H1 (cell line): ENCODE results near the gene TMEM139. TPM values are rescaled to one million over a fixed set of nuclear protein-coding genes. Genes with fewer than 3 reads are reported as not detected.

Source experiments
- CTCF ChIA-PET: fragments of 300-600 bp; sonication (Branson Sonifier 250); formaldehyde crosslinking; loops from one replicate; lab custom pipeline; 2021; ENCODE audit not compliant: partially characterized antibody; lab: Charles Lee
- POLR2A ChIA-PET: fragments of 300-600 bp; sonication (Branson Sonifier 250); formaldehyde crosslinking; loops from one replicate; lab custom pipeline; 2021; ENCODE audit warnings: inconsistent platforms; ENCODE audit not compliant: partially characterized antibody; lab: Charles Lee
- DNase-seq, 2 experiments: peaks; one replicate each; pipeline versions ENCODE4 v3.0.0 to v3.0.0-alpha.2; 2010 to 2022; ENCODE audit warnings: low spot score in 2 of 2, low read depth in 1 of 2, mixed read lengths in 1 of 2
- FAIRE-seq: peaks from 2 replicates; lab custom pipeline; 2011; peaks lifted over from hg19 to GRCh38; lab: Jason Lieb, UNC
- H2AFZ ChIP-seq: 2 replicates; pipeline ENCODE4 v1.8.1; 2012; ENCODE audit warnings: low read length, inconsistent platforms
- H2AK5ac ChIP-seq: 2 replicates; pipeline ENCODE4 v1.6.1; 2013; ENCODE audit warnings: low read depth, low read length
- H2BK120ac ChIP-seq: replicated peaks from 2 replicates; pipeline ENCODE3; 2013; ENCODE audit warnings: low read depth, low read length, inconsistent platforms
- H2BK12ac ChIP-seq: 2 replicates; pipeline ENCODE4 v1.6.1; 2013; ENCODE audit warnings: low read depth, low read length
- H2BK15ac ChIP-seq: 2 replicates; pipeline ENCODE4 v1.6.1; 2013; ENCODE audit warnings: low read length
- H2BK20ac ChIP-seq: 2 replicates; pipeline ENCODE4 v1.6.1; 2013; ENCODE audit warnings: low read length
- H2BK5ac ChIP-seq: 2 replicates; pipeline ENCODE4 v1.6.1; 2013; ENCODE audit warnings: low read depth, low read length
- H3K14ac ChIP-seq: 2 replicates; pipeline ENCODE4 v1.6.1; 2013; ENCODE audit warnings: inconsistent platforms; ENCODE audit not compliant: insufficient read length
- H3K18ac ChIP-seq: 2 replicates; pipeline ENCODE4 v1.6.1; 2013; ENCODE audit warnings: low read length; ENCODE audit errors: extremely low read depth
- H3K23ac ChIP-seq: 2 replicates; pipeline ENCODE4 v1.6.1; 2013; ENCODE audit warnings: inconsistent platforms; ENCODE audit not compliant: insufficient read length
- H3K23me2 ChIP-seq: 2 replicates; pipeline ENCODE4 v1.6.1; 2013; ENCODE audit warnings: low read depth, low read length
- H3K27ac ChIP-seq: 2 replicates; pipeline ENCODE4 v1.6.1; 2011; ENCODE audit warnings: low read depth, low read length, inconsistent platforms
- H3K27me3 ChIP-seq, 4 experiments: replicated peaks in 1 of 4; 1 replicate in 1 of 4; 2 replicates in 3 of 4; pipeline versions ENCODE4 v1.6.1 to v1.8.1; 2011 to 2013; ENCODE audit warnings: low read length in 3 of 4, mild to moderate bottlenecking in 3 of 4, inconsistent platforms in 2 of 4, mixed read lengths in 2 of 4, moderate library complexity in 1 of 4; ENCODE audit not compliant: control insufficient read depth in 3 of 4, insufficient read depth in 3 of 4; ENCODE audit errors: extremely low read depth in 1 of 4
- H3K36me3 ChIP-seq, 4 experiments: 2 replicates each; pipeline versions ENCODE4 v1.6.1 to v1.8.1; 2011 to 2013; ENCODE audit warnings: mild to moderate bottlenecking in 4 of 4, low read length in 3 of 4, moderate library complexity in 2 of 4, control low read depth in 1 of 4, inconsistent platforms in 1 of 4; ENCODE audit not compliant: insufficient read depth in 4 of 4, control insufficient read depth in 2 of 4
- H3K4ac ChIP-seq: replicated peaks from 2 replicates; pipeline ENCODE3; 2013; ENCODE audit warnings: low read length, low read depth, mixed read lengths, inconsistent platforms; ENCODE audit not compliant: insufficient read length
- H3K4me1 ChIP-seq, 4 experiments: replicated peaks in 1 of 4; 1 replicate in 1 of 4; 2 replicates in 3 of 4; pipeline versions ENCODE4 v1.6.1 to v1.8.1; 2011 to 2013; ENCODE audit warnings: low read length in 3 of 4, inconsistent platforms in 2 of 4, mixed read lengths in 1 of 4; ENCODE audit not compliant: insufficient read depth in 4 of 4, control insufficient read depth in 3 of 4
- H3K4me2 ChIP-seq, 2 experiments: 2 replicates each; pipeline versions ENCODE4 v1.6.1 to v1.8.1; 2011 to 2013; ENCODE audit warnings: low read depth in 2 of 2, low read length in 2 of 2, control low read depth in 1 of 2, inconsistent platforms in 1 of 2, mild to moderate bottlenecking in 1 of 2; ENCODE audit not compliant: insufficient read depth in 1 of 2
- H3K4me3 ChIP-seq, 4 experiments: fragments of 200-600, 300-600 bp in 1 of 4; sonication (generic), shearing (Covaris generic), sonication (Bioruptor Twin) in 1 of 4; 2 replicates each; pipeline versions ENCODE4 v1.5.1 to v1.8.1; 2011 to 2016; ENCODE audit warnings: low read length in 4 of 4, low read depth in 3 of 4, control low read depth in 2 of 4, inconsistent platforms in 2 of 4, mild to moderate bottlenecking in 2 of 4, mixed read lengths in 1 of 4, moderate library complexity in 1 of 4; ENCODE audit not compliant: insufficient read depth in 2 of 4; ENCODE audit errors: extremely low read depth in 1 of 4
- H3K56ac ChIP-seq: replicated peaks from 2 replicates; pipeline ENCODE3; 2013; ENCODE audit warnings: low read depth, mild to moderate bottlenecking, mixed read lengths, low read length, inconsistent platforms; ENCODE audit not compliant: insufficient read length
- H3K79me1 ChIP-seq: 2 replicates; pipeline ENCODE4 v1.6.1; 2013; ENCODE audit warnings: low read depth, low read length, control low read depth
- H3K79me2 ChIP-seq, 2 experiments: 2 replicates each; pipeline versions ENCODE4 v1.6.1 to v1.8.1; 2012 to 2013; ENCODE audit warnings: low read length in 2 of 2, mild to moderate bottlenecking in 2 of 2, inconsistent platforms in 1 of 2; ENCODE audit not compliant: insufficient read depth in 2 of 2, control insufficient read depth in 1 of 2
- H3K9ac ChIP-seq, 4 experiments: replicated peaks in 1 of 4; 1 replicate in 1 of 4; 2 replicates in 3 of 4; pipeline versions ENCODE4 v1.6.1 to v1.8.1; 2011 to 2013; ENCODE audit warnings: low read depth in 3 of 4, low read length in 3 of 4, control low read depth in 2 of 4, mild to moderate bottlenecking in 2 of 4, moderate library complexity in 2 of 4, inconsistent platforms in 1 of 4; ENCODE audit errors: extremely low read depth in 1 of 4
- H3K9me3 ChIP-seq, 2 experiments: 2 replicates each; pipeline versions ENCODE4 v1.6.1 to v1.8.1; 2012 to 2013; ENCODE audit warnings: mild to moderate bottlenecking in 2 of 2, moderate library complexity in 2 of 2, control low read depth in 1 of 2, inconsistent platforms in 1 of 2, low read depth in 1 of 2, low read length in 1 of 2, mixed read lengths in 1 of 2; ENCODE audit not compliant: insufficient read depth in 2 of 2
- H4K20me1 ChIP-seq, 2 experiments: replicated peaks in 1 of 2; 2 replicates each; pipeline versions ENCODE3 to v1.8.1; 2011 to 2013; ENCODE audit warnings: inconsistent platforms in 2 of 2, low read length in 2 of 2, mild to moderate bottlenecking in 1 of 2; ENCODE audit not compliant: insufficient read depth in 2 of 2, control insufficient read depth in 1 of 2
- H4K5ac ChIP-seq: 2 replicates; pipeline ENCODE4 v1.6.1; 2013; ENCODE audit warnings: low read length, low read depth, mixed read lengths, inconsistent platforms; ENCODE audit not compliant: insufficient read length
- H4K8ac ChIP-seq: 2 replicates; pipeline ENCODE4 v1.8.0; 2013; ENCODE audit warnings: mild to moderate bottlenecking, moderate library complexity, low read length, inconsistent platforms; ENCODE audit not compliant: insufficient read depth; ENCODE audit errors: extremely low read depth
- H4K91ac ChIP-seq: replicated peaks from 2 replicates; pipeline ENCODE3; 2013; ENCODE audit warnings: low read length, mixed read lengths, inconsistent platforms; ENCODE audit not compliant: insufficient read length
- BACH1 ChIP-seq: IDR thresholded peaks from 2 replicates; pipeline ENCODE4 v1.6.1; 2012; ENCODE audit warnings: low read length, improper control_type of control experiment
- BRCA1 ChIP-seq: IDR thresholded peaks from 2 replicates; pipeline ENCODE4 v1.6.1; 2012; ENCODE audit warnings: low read depth, low read length, improper control_type of control experiment
- GTF2F1 ChIP-seq: IDR thresholded peaks from 2 replicates; pipeline ENCODE4 v1.6.1; 2012; ENCODE audit warnings: low read depth, low read length, improper control_type of control experiment, borderline replicate concordance
- HDAC6 ChIP-seq: IDR thresholded peaks from one replicate; pipeline ENCODE4 v1.7.1; 2012; ENCODE audit warnings: low read depth, mild to moderate bottlenecking, inconsistent platforms, low read length, moderate library complexity
- JUN ChIP-seq: IDR thresholded peaks from 2 replicates; pipeline ENCODE4 v1.6.1; 2011; ENCODE audit warnings: low read depth, mild to moderate bottlenecking, improper control_type of control experiment, low read length
- KDM5A ChIP-seq: fragments of 200-600 bp; IDR thresholded peaks from 2 replicates; pipeline ENCODE4 v1.7.1; 2012; ENCODE audit warnings: mild to moderate bottlenecking, low read length, inconsistent platforms, mixed read lengths
- NRF1 ChIP-seq: IDR thresholded peaks from 2 replicates; pipeline ENCODE4 v1.6.1; 2011; ENCODE audit warnings: mild to moderate bottlenecking, low read depth, low read length, improper control_type of control experiment
- POLR2AphosphoS5 ChIP-seq: IDR thresholded peaks from 2 replicates; pipeline ENCODE4 v1.6.1; 2011; ENCODE audit warnings: low read depth, low read length
- RBBP5 ChIP-seq: IDR thresholded peaks from 2 replicates; pipeline ENCODE4 v1.7.1; 2012; ENCODE audit warnings: low read depth, mild to moderate bottlenecking, inconsistent platforms, low read length, moderate library complexity, borderline replicate concordance
- SRF ChIP-seq: IDR thresholded peaks from 2 replicates; pipeline ENCODE4 v1.6.1; 2011; ENCODE audit warnings: mild to moderate bottlenecking, low read depth, low read length, moderate library complexity
- TBP ChIP-seq: IDR thresholded peaks from 2 replicates; pipeline ENCODE4 v1.6.1; 2011; ENCODE audit warnings: low read depth, low read length, improper control_type of control experiment
- ZNF274 ChIP-seq: IDR thresholded peaks from 2 replicates; pipeline ENCODE4 v1.7.0; 2012; ENCODE audit warnings: low read length, borderline replicate concordance; ENCODE audit errors: extremely low read depth
- WGBS, 2 experiments: shearing (Covaris generic) in 1 of 2; methylation state at CpG; one replicate each; pipeline versions ENCODE4 v1.1.6 to v1.1.7; 2013 to 2015; ENCODE audit warnings: low lambda C conversion rate in 2 of 2, mixed read lengths in 2 of 2, inconsistent platforms in 1 of 2, low coverage in 1 of 2, missing lambda C conversion rate in 1 of 2; ENCODE audit not compliant: insufficient replicate concordance in 2 of 2, insufficient coverage in 1 of 2, insufficient read length in 1 of 2; ENCODE audit errors: extremely low coverage in 1 of 2, missing lambda C conversion rate in 1 of 2; 5-methylcytosine and 5-hydroxymethylcytosine counted together
- polyA plus RNA-seq, 7 experiments: library from polyadenylated mRNA; depleted of rRNA in 3 of 7; stranded (reverse) in 5 of 7; unstranded in 2 of 7; fragments of >200 nt in 5 of 7; fragments of 200-250 nt in 2 of 7; gene quantifications; 1 replicate in 5 of 7; 2 replicates in 1 of 7; 4 replicates in 1 of 7; pipeline versions ENCODE4 v1.2.1 to v1.2.3, GENCODE V29; 2011 to 2013; ENCODE audit warnings: missing spikeins in 2 of 7, mixed read lengths in 2 of 7
- total RNA-seq: library from RNA; stranded (reverse); fragmentation: NEBNext Ultra II Directional; extraction: Animal tissue kit (Norgen Biotek cat#: 25700); gene quantifications from 2 replicates; pipeline ENCODE4 v1.2.1, GENCODE V29; 2021
- TF ChIP-seq, protein P1 (sequence below): IDR thresholded peaks from 2 replicates; pipeline ENCODE4 v1.6.1; 2011; ENCODE audit warnings: low read length, improper control_type of control experiment

The TMEM139 gene
- total and polyA plus RNA-seq, 2 of the 8 experiments (the other 6 are each of a cell fraction or from before 2014, with no cell fraction given) = 3.2 to 6.7 TPM

DNA sequence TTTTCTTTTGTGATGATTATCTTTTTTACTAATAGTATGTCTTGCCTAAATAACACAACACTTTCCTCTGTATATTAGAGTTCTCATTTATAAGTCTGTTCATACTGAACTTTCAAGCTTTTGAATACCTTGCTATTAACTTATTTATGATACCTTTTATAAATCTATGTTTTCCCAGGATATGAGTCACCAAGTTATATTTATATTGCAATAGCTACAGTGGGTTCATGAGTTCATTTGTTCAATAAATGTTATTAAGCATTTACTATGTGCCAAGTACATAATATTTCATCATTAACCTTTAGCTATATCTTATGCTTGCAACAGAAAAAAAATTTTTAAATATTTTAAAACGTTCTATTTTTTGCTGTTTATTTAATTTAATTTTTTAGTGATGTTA, 49.5 kb downstream of the TMEM139 start:
- Histone ChIP-seq H2BK12ac (no peak overlapping the region), H2AFZ (no peak overlapping the region), H4K8ac (no peak overlapping the region), H3K4me1 (no peaks in the 10 kb centered on the region), H2BK5ac (no peak overlapping the region), H3K27ac (no peak overlapping the region), H3K4ac (no peak overlapping the region), H2BK15ac (no peak overlapping the region), H3K27me3 (no peaks in the 10 kb centered on the region), H3K18ac (no peak overlapping the region), H3K23ac (no peak overlapping the region), H4K20me1 (no peaks in the 10 kb centered on the region), H2AK5ac (no peak overlapping the region), H3K79me1 (no peaks in the 10 kb centered on the region), H3K36me3 (no peaks in the 10 kb centered on the region), H3K79me2 (no peaks in the 10 kb centered on the region), H4K5ac (no peak overlapping the region), H3K14ac (no peak overlapping the region), H3K56ac (no peak overlapping the region), H4K91ac (no peak overlapping the region), H3K23me2 (no peaks in the 10 kb centered on the region), H2BK120ac (no peak overlapping the region), H3K9me3 (no peaks in the 10 kb centered on the region), H3K4me3 (no peak overlapping the region), H3K9ac (no peak overlapping the region), H3K4me2 (no peak overlapping the region), H2BK20ac (no peak overlapping the region)
- ChIA-PET CTCF (interaction anchor here (0.9 to 4.0 kb wide), 4 partner anchors 9 to 83 kb away, joined by 3 to 26 read pairs (median 5); no protein-coding TSS in a partner anchor), POLR2A (interaction anchor here (1.1 to 1.2 kb wide), 2 partner anchors 50 to 69 kb away, joined by 3 to 4 read pairs; no protein-coding TSS in a partner anchor)
- DNase-seq (no peak), FAIRE-seq (no peak)
- WGBS, 2 experiments = 82% methylated on average over 1 of the region's 1 CpG; no CpG with 5 or more reads in 1 of the 2 experiments
- TF ChIP-seq NRF1 (no peak), TBP (no peak), ZNF274 (no peak), SRF (no peak), POLR2AphosphoS5 (no peak), BACH1 (no peak), KDM5A (no peak), HDAC6 (no peak), GTF2F1 (no peak), RBBP5 (no peak), BRCA1 (no peak), JUN (no peak)
- TF ChIP-seq, protein P1, sequence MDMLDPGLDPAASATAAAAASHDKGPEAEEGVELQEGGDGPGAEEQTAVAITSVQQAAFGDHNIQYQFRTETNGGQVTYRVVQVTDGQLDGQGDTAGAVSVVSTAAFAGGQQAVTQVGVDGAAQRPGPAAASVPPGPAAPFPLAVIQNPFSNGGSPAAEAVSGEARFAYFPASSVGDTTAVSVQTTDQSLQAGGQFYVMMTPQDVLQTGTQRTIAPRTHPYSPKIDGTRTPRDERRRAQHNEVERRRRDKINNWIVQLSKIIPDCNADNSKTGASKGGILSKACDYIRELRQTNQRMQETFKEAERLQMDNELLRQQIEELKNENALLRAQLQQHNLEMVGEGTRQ = no peak
